ENCODE results near the gene PAX4.

PAX4 gene

GRCh38 chr7:127618042-127618441 lies at the start of gene PAX4:
TSS of gene PAX4 (minus strand) at chr7:127618142. CDS start at chr7:127615928, 2,214 bp downstream.
- Histone ChIP-seq H3K27ac (no peak within 1 kb of the TSS), H3K9me3 (no peaks in the 10 kb centered on the region), H3K4me3 (ENCODE audit: low read depth in 1 of 2, low read length in 1 of 2) (no peak within 1 kb of the TSS), H3K36me3 (no peaks in the 10 kb centered on the region), H3K4me1 (ENCODE audit: control insufficient read depth in 1 of 2, insufficient read depth in 1 of 2, low read depth in 1 of 2, low read length in 1 of 2) (no peaks in the 10 kb centered on the region), H3K27me3 (peaks cover 98% of the 10 kb centered on the region)
- TF ChIP-seq CTCF (IDR thresholded peaks at IDR 0.05) = no peak

- H3K4me1 ChIP-seq (ENCODE audit: control insufficient read depth in 1 of 2, insufficient read depth in 1 of 2, low read depth in 1 of 2, low read length in 1 of 2) = peaks cover 0 to 3% of the 10 kb centered on the region in 2 experiments
- H3K9me3 ChIP-seq = no peaks in the 10 kb centered on the region
- no peaks in the 10 kb centered on the region for H3K36me3 ChIP-seq
- no peak for TF ChIP-seq CTCF (IDR thresholded peaks at IDR 0.05)
- H3K27me3 ChIP-seq = no peaks in the 10 kb centered on the region
- no peak overlapping the region for H3K27ac ChIP-seq
- no peak overlapping the region for H3K4me3 ChIP-seq (ENCODE audit: low read depth in 1 of 2, low read length in 1 of 2)
Observed at GRCh38 chr7:127667017-127667670, 49.2 kb upstream of the PAX4 start.

DNA sequence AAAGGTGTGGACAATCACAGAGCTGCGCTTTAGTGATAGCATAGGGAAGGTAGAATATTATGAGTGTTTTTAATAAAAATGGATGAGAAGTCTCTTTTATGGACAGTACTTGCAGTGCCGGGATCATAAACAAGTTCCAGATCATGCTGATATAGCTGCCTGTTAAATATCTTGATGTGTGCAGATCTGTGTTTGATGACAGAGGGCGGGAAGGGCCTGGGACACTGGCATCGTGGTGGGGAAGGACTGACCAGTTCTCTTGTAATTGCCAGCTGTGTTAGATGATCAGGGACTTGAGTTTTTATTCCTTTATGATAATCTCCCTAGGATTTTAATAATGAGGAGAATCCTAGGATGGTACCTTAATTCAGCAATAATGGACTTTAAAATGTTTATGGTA lies 48.7 kb upstream of the PAX4 start:
- Histone ChIP-seq H3K9me3 (no peaks in the 10 kb centered on the region), H3K27ac (no peak overlapping the region), H3K27me3 (no peaks in the 10 kb centered on the region), H3K4me1 (ENCODE audit: control insufficient read depth in 1 of 2, insufficient read depth in 1 of 2, low read depth in 1 of 2, low read length in 1 of 2) (peaks cover 0 to 3% of the 10 kb centered on the region in 2 experiments), H3K4me3 (ENCODE audit: low read depth in 1 of 2, low read length in 1 of 2) (no peak overlapping the region), H3K36me3 (no peaks in the 10 kb centered on the region)
- TF ChIP-seq CTCF (IDR thresholded peaks at IDR 0.05) = no peak

DNA sequence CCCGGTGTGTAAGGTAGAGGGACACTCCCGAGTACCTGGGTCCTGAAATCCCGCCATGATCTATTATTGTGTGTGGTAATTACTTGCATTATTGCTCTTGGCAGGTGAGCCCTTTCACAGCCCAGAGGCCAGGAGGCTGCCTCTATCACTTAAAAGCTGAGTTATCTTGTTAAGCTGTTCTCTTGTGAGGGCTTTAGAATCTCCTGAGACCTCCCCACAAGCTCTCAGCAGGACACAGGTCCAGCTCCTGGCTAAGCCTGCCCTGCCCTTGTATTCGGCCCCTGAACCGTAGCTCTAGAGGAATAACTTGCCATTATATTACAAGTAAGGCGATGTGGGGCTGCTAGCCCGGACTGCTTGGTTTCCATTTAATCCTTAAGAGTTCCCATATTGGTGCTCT lies 48.0 kb upstream of the PAX4 start:
- TF ChIP-seq CTCF (IDR thresholded peaks at IDR 0.05) = no peak
- peaks cover 0 to 3% of the 10 kb centered on the region in 2 experiments for H3K4me1 ChIP-seq (ENCODE audit: control insufficient read depth in 1 of 2, insufficient read depth in 1 of 2, low read depth in 1 of 2, low read length in 1 of 2)
- no peaks in the 10 kb centered on the region for H3K27me3 ChIP-seq
- H3K27ac ChIP-seq = no peak overlapping the region
- no peaks in the 10 kb centered on the region for H3K36me3 ChIP-seq
- no peak overlapping the region for H3K4me3 ChIP-seq (ENCODE audit: low read depth in 1 of 2, low read length in 1 of 2)
- no peaks in the 10 kb centered on the region for H3K9me3 ChIP-seq

GRCh38 chr7:127658970-127659630 lies 41.2 kb upstream of the PAX4 start:
- H3K27ac ChIP-seq = peak overlapping the region; percentile 64
- H3K4me3 ChIP-seq (ENCODE audit: low read depth in 1 of 2, low read length in 1 of 2) = no peak overlapping the region
- TF ChIP-seq CTCF (IDR thresholded peaks at IDR 0.05) = no peak
- H3K36me3 ChIP-seq = no peaks in the 10 kb centered on the region
- peaks cover 36 to 37% of the 10 kb centered on the region in 2 experiments for H3K4me1 ChIP-seq (ENCODE audit: control insufficient read depth in 1 of 2, insufficient read depth in 1 of 2, low read depth in 1 of 2, low read length in 1 of 2)
- no peaks in the 10 kb centered on the region for H3K9me3 ChIP-seq
- no peaks in the 10 kb centered on the region for H3K27me3 ChIP-seq
